Tibial nerve (tissue), 3 donors: Measurements from ENCODE around the gene FUT9.

Experiments used
- POLR2A ChIP-seq, 2 donors: fragments of 450-650 bp; IDR thresholded peaks; one replicate each; pipeline ENCODE4 v1.6.1; 2017; ENCODE audit warnings: antibody characterized with exemption in 2 of 2, mild to moderate bottlenecking in 2 of 2, moderate library complexity in 2 of 2
- TF ChIP-seq, protein P1 (sequence below), 5 experiments: fragments of 200-600 bp in 3 of 5; fragments of 450-650 bp in 2 of 5; sonication (generic) in 3 of 5; IDR thresholded peaks; one replicate each; pipeline ENCODE4 v1.5.1; 2016 to 2019; ENCODE audit warnings: antibody characterized with exemption in 5 of 5, mild to moderate bottlenecking in 3 of 5, moderate library complexity in 2 of 5

DNA sequence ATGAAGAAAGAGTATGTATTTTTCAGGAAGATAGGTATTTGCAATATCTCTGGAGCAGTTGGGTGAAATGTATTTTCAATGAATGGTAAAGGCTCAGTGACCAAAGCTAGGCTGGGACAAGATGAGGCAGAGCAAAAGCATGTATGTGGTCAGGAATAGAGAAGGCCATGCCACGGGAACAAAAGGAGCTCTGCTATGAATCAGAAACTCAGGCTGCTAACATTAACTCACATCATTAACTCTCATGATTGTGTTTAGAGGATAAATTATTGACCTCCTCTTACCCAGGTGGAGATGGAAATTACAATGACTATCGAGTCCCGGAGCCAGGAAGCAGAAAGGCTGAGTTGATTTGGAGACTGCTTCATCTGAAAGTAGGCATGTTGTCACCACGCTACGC is 220.2 kb downstream of the FUT9 start:
- TF ChIP-seq, protein P1, sequence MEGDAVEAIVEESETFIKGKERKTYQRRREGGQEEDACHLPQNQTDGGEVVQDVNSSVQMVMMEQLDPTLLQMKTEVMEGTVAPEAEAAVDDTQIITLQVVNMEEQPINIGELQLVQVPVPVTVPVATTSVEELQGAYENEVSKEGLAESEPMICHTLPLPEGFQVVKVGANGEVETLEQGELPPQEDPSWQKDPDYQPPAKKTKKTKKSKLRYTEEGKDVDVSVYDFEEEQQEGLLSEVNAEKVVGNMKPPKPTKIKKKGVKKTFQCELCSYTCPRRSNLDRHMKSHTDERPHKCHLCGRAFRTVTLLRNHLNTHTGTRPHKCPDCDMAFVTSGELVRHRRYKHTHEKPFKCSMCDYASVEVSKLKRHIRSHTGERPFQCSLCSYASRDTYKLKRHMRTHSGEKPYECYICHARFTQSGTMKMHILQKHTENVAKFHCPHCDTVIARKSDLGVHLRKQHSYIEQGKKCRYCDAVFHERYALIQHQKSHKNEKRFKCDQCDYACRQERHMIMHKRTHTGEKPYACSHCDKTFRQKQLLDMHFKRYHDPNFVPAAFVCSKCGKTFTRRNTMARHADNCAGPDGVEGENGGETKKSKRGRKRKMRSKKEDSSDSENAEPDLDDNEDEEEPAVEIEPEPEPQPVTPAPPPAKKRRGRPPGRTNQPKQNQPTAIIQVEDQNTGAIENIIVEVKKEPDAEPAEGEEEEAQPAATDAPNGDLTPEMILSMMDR (IDR thresholded peaks at IDR 0.05), result no peak
- no peak for TF ChIP-seq POLR2A (IDR thresholded peaks at IDR 0.05)
